HepG2 (cell line): ENCODE measurements around the gene HAX1.
"Not testable (repeated sequence)": the region's sequence is repeated elsewhere in the genome, so short reads cannot be mapped to it uniquely, and the experiment has no call there.

Source experiments
- KDM1A ChIP-seq: IDR thresholded peaks from 2 replicates; pipeline ENCODE4 v1.6.1; 2016; ENCODE audit warnings: missing compliant biosample characterization
- TCF7 ChIP-seq: sonication (generic); IDR thresholded peaks from 2 replicates; pipeline ENCODE4 v1.6.1; 2016; ENCODE audit warnings: antibody characterized with exemption, low read depth

DNA sequence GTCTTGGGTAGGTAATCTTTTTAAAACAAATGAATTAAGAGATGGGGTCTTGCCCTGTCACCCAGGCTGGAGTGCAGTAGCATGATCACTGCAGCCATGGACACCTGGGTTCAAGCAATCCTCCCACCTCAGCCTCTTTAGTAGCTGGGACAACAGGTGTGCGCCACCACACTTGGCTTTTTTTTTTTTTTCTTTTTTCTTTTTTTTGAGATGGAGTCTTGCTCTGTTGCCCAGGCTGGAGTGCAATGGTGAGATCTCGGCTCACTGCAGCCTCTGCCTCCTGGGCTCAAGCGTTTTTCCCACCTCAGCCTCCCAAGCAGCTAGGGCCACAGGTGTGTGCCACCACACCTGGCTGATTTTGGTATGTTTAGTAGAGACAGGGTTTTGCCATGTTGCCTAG lies 41.3 kb upstream of the HAX1 start:
- not testable (repeated sequence) for TF ChIP-seq TCF7; KDM1A (CRISPR knock-in tag)
